Endothelial cell of umbilical vein (primary cell): ENCODE data around the gene DYDC2. TPM values are rescaled to one million over a fixed set of nuclear protein-coding genes. Genes with fewer than 3 reads are reported as not detected.

Experiments
- BruUV-seq: library from RNA; stranded (reverse); fragments of 400-500 nt; replicated peaks from 2 replicates; lab custom pipeline; 2021; lab: Mats Ljungman, UMichigan
- CTCF ChIA-PET: fragments of 300-600, 350-600 bp; sonication (Branson Sonifier 250); formaldehyde crosslinking; loops from one replicate; lab custom pipeline; 2021; ENCODE audit warnings: antibody characterized with exemption, inconsistent platforms; lab: Charles Lee
- POLR2A ChIA-PET: fragments of 300-600, 350-600 bp; sonication (Branson Sonifier 250); formaldehyde crosslinking; loops from one replicate; lab custom pipeline; 2021; ENCODE audit warnings: antibody characterized with exemption, inconsistent platforms; lab: Charles Lee
- DNase-seq: peaks from one replicate; pipeline ENCODE4 v3.0.0-alpha.2; 2011; ENCODE audit warnings: low read depth, low spot score
- FAIRE-seq: peaks from 2 replicates; lab custom pipeline; 2011; peaks lifted over from hg19 to GRCh38; lab: Jason Lieb, UNC
- H2AFZ ChIP-seq: 2 replicates; pipeline ENCODE4 v1.6.0; 2012; ENCODE audit warnings: low read depth, low read length, control low read depth, inconsistent platforms
- H3K27ac ChIP-seq: 2 replicates; pipeline ENCODE4 v1.5.1; 2011; ENCODE audit warnings: low read depth, mild to moderate bottlenecking, control low read depth, low read length, moderate library complexity; ENCODE audit not compliant: insufficient read depth
- H3K27me3 ChIP-seq, 2 experiments: 2 replicates each; pipeline versions ENCODE4 v1.6.0 to v1.6.1; 2011; ENCODE audit warnings: low read length in 2 of 2, mixed read lengths in 1 of 2; ENCODE audit not compliant: control insufficient read depth in 2 of 2, insufficient read depth in 2 of 2
- H3K36me3 ChIP-seq, 2 experiments: 2 replicates in 1 of 2; 3 replicates in 1 of 2; pipeline ENCODE4 v1.5.1; 2011; ENCODE audit warnings: low read length in 2 of 2, mild to moderate bottlenecking in 1 of 2, moderate library complexity in 1 of 2; ENCODE audit not compliant: control insufficient read depth in 2 of 2, insufficient read depth in 2 of 2; ENCODE audit errors: extremely low read depth in 1 of 2
- H3K4me1 ChIP-seq: 3 replicates; pipeline ENCODE4 v1.5.1; 2011; ENCODE audit warnings: mild to moderate bottlenecking, low read length; ENCODE audit not compliant: control insufficient read depth, insufficient read depth; ENCODE audit errors: extremely low read depth
- H3K4me2 ChIP-seq: 2 replicates; pipeline ENCODE4 v1.6.1; 2011; ENCODE audit warnings: low read length, control low read depth, mixed read lengths; ENCODE audit not compliant: insufficient read depth
- H3K4me3 ChIP-seq, 3 experiments: fragments of 200-600 bp in 1 of 3; sonication (generic), shearing (Covaris generic) in 1 of 3; replicated peaks in 1 of 3; 2 replicates each; pipeline ENCODE4 v1.5.1; 2011 to 2016; ENCODE audit warnings: control low read depth in 3 of 3, low read length in 3 of 3, mild to moderate bottlenecking in 2 of 3, inconsistent platforms in 1 of 3, low read depth in 1 of 3, moderate library complexity in 1 of 3; ENCODE audit not compliant: insufficient read depth in 1 of 3
- H3K79me2 ChIP-seq: 2 replicates; pipeline ENCODE4 v1.6.0; 2012; ENCODE audit warnings: low read length, inconsistent platforms; ENCODE audit not compliant: control insufficient read depth, insufficient read depth
- H3K9ac ChIP-seq: replicated peaks from 2 replicates; pipeline ENCODE3; 2011; ENCODE audit warnings: low read length, control low read depth; ENCODE audit not compliant: insufficient read depth; ENCODE audit errors: extremely low read depth
- H3K9me1 ChIP-seq: replicated peaks from 3 replicates; pipeline ENCODE4 v1.6.0; 2011; ENCODE audit warnings: mild to moderate bottlenecking, low read length; ENCODE audit not compliant: control insufficient read depth, insufficient read depth; ENCODE audit errors: extremely low read depth
- H3K9me3 ChIP-seq: replicated peaks from 2 replicates; pipeline ENCODE4 v1.5.1; 2012; ENCODE audit warnings: low read length, inconsistent platforms; ENCODE audit not compliant: control insufficient read depth, insufficient read depth
- H4K20me1 ChIP-seq: replicated peaks from 2 replicates; pipeline ENCODE3; 2011; ENCODE audit warnings: mild to moderate bottlenecking, low read length; ENCODE audit not compliant: control insufficient read depth, insufficient read depth; ENCODE audit errors: extremely low read depth
- EZH2 ChIP-seq: IDR thresholded peaks from 2 replicates; pipeline ENCODE4 v1.6.1; 2012; ENCODE audit warnings: borderline replicate concordance, low read depth, mild to moderate bottlenecking, moderate library complexity, low read length, inconsistent platforms; ENCODE audit not compliant: severe bottlenecking
- FOS ChIP-seq: IDR thresholded peaks from 2 replicates; pipeline ENCODE4 v1.6.1; 2011; ENCODE audit warnings: mild to moderate bottlenecking, low read length, moderate library complexity, borderline replicate concordance; ENCODE audit not compliant: insufficient read depth
- GATA2 ChIP-seq: IDR thresholded peaks from 2 replicates; pipeline ENCODE4 v1.7.0; 2011; ENCODE audit warnings: low read depth, mild to moderate bottlenecking, moderate library complexity, mixed read lengths, low read length; ENCODE audit not compliant: insufficient read length, insufficient read depth
- JUN ChIP-seq: IDR thresholded peaks from 2 replicates; pipeline ENCODE4 v1.6.1; 2011; ENCODE audit warnings: borderline replicate concordance, low read depth; ENCODE audit not compliant: insufficient read length, insufficient read depth
- MAX ChIP-seq: IDR thresholded peaks from 2 replicates; pipeline ENCODE4 v1.6.1; 2011; ENCODE audit not compliant: insufficient read depth, insufficient read length
- MYC ChIP-seq: IDR thresholded peaks from one replicate; pipeline ENCODE4 v1.6.1; 2011; ENCODE audit warnings: mild to moderate bottlenecking, low read depth, low read length
- POLR2A ChIP-seq: IDR thresholded peaks from 2 replicates; pipeline ENCODE4 v1.6.1; 2012; ENCODE audit warnings: low read depth, mild to moderate bottlenecking, control low read depth, low read length
- POLR2AphosphoS5 ChIP-seq: IDR thresholded peaks from 2 replicates; pipeline ENCODE4 v1.6.1; 2012; ENCODE audit warnings: low read depth, mild to moderate bottlenecking, control low read depth, low read length, moderate library complexity; ENCODE audit not compliant: insufficient read depth
- dilution Hi-C: fragments of 300-500 bp; cut with MboI; formaldehyde crosslinking; loops from one replicate; pipeline ENCODE4 v1.15.0; 2019; ENCODE audit warnings: low sequenced_read_pairs; ENCODE audit not compliant: extremely low pct_ligation_motif_present
- intact Hi-C: fragments of 100-400 bp; cut with micrococcal nuclease; formaldehyde crosslinking; loops from one replicate; pipeline ENCODE4 v1.10.0; 2022
- polyA plus RNA-seq, 4 experiments: library from polyadenylated mRNA; depleted of rRNA in 3 of 4; stranded (reverse) in 3 of 4; unstranded in 1 of 4; fragments of >200 nt; gene quantifications; 2 replicates each; pipeline versions ENCODE4 v1.2.1 to v1.2.3, GENCODE V29; 2011 to 2012; ENCODE audit warnings: missing spikeins in 1 of 4
- total RNA-seq: library from RNA; stranded (reverse); gene quantifications from 2 replicates; pipeline ENCODE4 v1.2.3, GENCODE V29; 2021
- TF ChIP-seq, protein P1 (sequence below), 2 donors: IDR thresholded peaks; 1 replicate in 1 of 2; 2 replicates in 1 of 2; pipeline ENCODE4 v1.5.1; 2011; ENCODE audit warnings: low read length in 2 of 2, mild to moderate bottlenecking in 2 of 2, moderate library complexity in 2 of 2, control low read depth in 1 of 2, inconsistent platforms in 1 of 2, low read depth in 1 of 2; ENCODE audit not compliant: insufficient read depth in 1 of 2; ENCODE audit errors: extremely low read depth in 1 of 2

The DYDC2 gene
- total and polyA plus RNA-seq, 2 donors (not counting 3 experiments of a cell fraction or from before 2014, with no cell fraction given): not detected

DNA sequence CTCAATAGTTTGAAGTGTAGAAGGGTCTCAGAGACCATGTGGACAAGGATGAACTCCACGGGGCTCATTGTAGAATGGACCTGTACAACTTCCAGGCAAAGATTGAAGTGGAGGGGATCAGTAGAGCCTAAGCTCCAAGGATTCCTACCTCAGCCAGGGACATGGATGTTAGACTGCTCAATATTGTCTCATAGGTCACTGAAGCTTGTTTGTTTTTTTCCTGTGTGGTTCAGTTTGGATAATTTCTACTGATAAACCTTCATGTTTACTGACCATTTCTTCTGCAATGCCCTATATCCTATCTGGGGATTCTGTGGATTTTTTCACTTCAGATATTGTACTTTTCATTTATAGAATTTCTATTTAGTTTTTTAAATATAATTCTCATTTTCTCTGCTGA lies 8.9 kb downstream of the DYDC2 start:
- Histone ChIP-seq H3K36me3 (no peaks in the 10 kb centered on the region), H3K27me3 (peaks cover 4 to 14% of the 10 kb centered on the region in 2 experiments), H3K9ac (no peak overlapping the region), H2AFZ (no peak overlapping the region), H3K9me3 (no peaks in the 10 kb centered on the region), H4K20me1 (no peaks in the 10 kb centered on the region), H3K9me1 (no peaks in the 10 kb centered on the region), H3K4me3 (no peak overlapping the region), H3K79me2 (no peaks in the 10 kb centered on the region), H3K4me2 (no peak overlapping the region), H3K4me1 (no peaks in the 10 kb centered on the region), H3K27ac (no peak overlapping the region)
- CTCF ChIA-PET: interaction anchor here (1.2 kb wide), 1 partner anchor 13 kb away, joined by 5 read pairs; no protein-coding TSS in a partner anchor
- no TSS peak for BruUV-seq
- DNase-seq (no peak), FAIRE-seq (no peak)
- intact Hi-C loops: no loop called here
- TF ChIP-seq JUN (no peak), POLR2A (no peak), MAX (no peak), POLR2AphosphoS5 (no peak), FOS (no peak), EZH2 (no peak), MYC (no peak), GATA2 (no peak)
- TF ChIP-seq, protein P1, sequence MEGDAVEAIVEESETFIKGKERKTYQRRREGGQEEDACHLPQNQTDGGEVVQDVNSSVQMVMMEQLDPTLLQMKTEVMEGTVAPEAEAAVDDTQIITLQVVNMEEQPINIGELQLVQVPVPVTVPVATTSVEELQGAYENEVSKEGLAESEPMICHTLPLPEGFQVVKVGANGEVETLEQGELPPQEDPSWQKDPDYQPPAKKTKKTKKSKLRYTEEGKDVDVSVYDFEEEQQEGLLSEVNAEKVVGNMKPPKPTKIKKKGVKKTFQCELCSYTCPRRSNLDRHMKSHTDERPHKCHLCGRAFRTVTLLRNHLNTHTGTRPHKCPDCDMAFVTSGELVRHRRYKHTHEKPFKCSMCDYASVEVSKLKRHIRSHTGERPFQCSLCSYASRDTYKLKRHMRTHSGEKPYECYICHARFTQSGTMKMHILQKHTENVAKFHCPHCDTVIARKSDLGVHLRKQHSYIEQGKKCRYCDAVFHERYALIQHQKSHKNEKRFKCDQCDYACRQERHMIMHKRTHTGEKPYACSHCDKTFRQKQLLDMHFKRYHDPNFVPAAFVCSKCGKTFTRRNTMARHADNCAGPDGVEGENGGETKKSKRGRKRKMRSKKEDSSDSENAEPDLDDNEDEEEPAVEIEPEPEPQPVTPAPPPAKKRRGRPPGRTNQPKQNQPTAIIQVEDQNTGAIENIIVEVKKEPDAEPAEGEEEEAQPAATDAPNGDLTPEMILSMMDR (IDR thresholded peaks at IDR 0.05; ENCODE audit: extremely low read depth in 1 of 2, insufficient read depth in 1 of 2, low read depth in 1 of 2, low read length in 2 of 2): no peak
- POLR2A ChIA-PET: no interaction called here
- dilution Hi-C loops: no loop called here
